Measurements from ENCODE around the gene NUP93. TPM values are rescaled to one million over a fixed set of nuclear protein-coding genes. Genes with fewer than 3 reads are reported as not detected.
A peak's percentile ranks its signal among the peaks of the same experiment; 100 is the strongest.

The NUP93 gene
- total RNA-seq, 3 donors from 2014 or later, result 29.4 to 48.8 (median 32.6) TPM

- no peaks in the 10 kb centered on the region for H3K4me1 ChIP-seq
- peak overlapping the region in 1 of 2 donors; percentile 38 for H3K27ac ChIP-seq
- peak in 1 of 2 donors; percentile 38 for DNase-seq (ENCODE audit: low spot score in 2 of 2)
- no peaks in the 10 kb centered on the region for H3K36me3 ChIP-seq
- TF ChIP-seq POLR2A (IDR thresholded peaks at IDR 0.05), result no peak
- TF ChIP-seq POLR2AphosphoS5 (IDR thresholded peaks at IDR 0.05), result no peak
- no peak for TF ChIP-seq CTCF (IDR thresholded peaks at IDR 0.05)
- H3K9me3 ChIP-seq, result no peaks in the 10 kb centered on the region
- no peaks in the 10 kb centered on the region for H3K27me3 ChIP-seq
- intact Hi-C loops (cut with DNase I; ENCODE audit: low total_unique reads), result no loop called here
- no peak overlapping the region for H3K4me3 ChIP-seq
Observed at GRCh38 chr16:56814537-56815432, 84.9 kb downstream of the NUP93 start.

GRCh38 chr16:56815721-56816120, 85.8 kb downstream of the NUP93 start:
- no peak for DNase-seq (ENCODE audit: low spot score in 2 of 2)
- Histone ChIP-seq H3K36me3 (no peaks in the 10 kb centered on the region), H3K9me3 (no peaks in the 10 kb centered on the region), H3K27ac (no peak overlapping the region), H3K27me3 (no peaks in the 10 kb centered on the region), H3K4me3 (no peak overlapping the region), H3K4me1 (no peaks in the 10 kb centered on the region)
- intact Hi-C loops (cut with DNase I; ENCODE audit: low total_unique reads), result no loop called here
- no peak for TF ChIP-seq CTCF (IDR thresholded peaks at IDR 0.05)
- TF ChIP-seq POLR2A (IDR thresholded peaks at IDR 0.05), result no peak
- no peak for TF ChIP-seq POLR2AphosphoS5 (IDR thresholded peaks at IDR 0.05)

- intact Hi-C loops (cut with DNase I; ENCODE audit: low total_unique reads), result no loop called here
- no peak overlapping the region for H3K27ac ChIP-seq
- TF ChIP-seq POLR2AphosphoS5 (IDR thresholded peaks at IDR 0.05), result no peak
- TF ChIP-seq CTCF (IDR thresholded peaks at IDR 0.05), result no peak
- no peak for TF ChIP-seq POLR2A (IDR thresholded peaks at IDR 0.05)
- H3K27me3 ChIP-seq, result no peaks in the 10 kb centered on the region
- H3K36me3 ChIP-seq, result no peaks in the 10 kb centered on the region
- H3K9me3 ChIP-seq, result no peaks in the 10 kb centered on the region
- DNase-seq (ENCODE audit: low spot score in 2 of 2), result no peak
- no peak overlapping the region for H3K4me3 ChIP-seq
- no peaks in the 10 kb centered on the region for H3K4me1 ChIP-seq
Observed at GRCh38 chr16:56817056-56817455, 87.1 kb downstream of the NUP93 start.

- intact Hi-C loops (cut with DNase I; ENCODE audit: low total_unique reads), result no loop called here
- Histone ChIP-seq H3K27ac (no peak overlapping the region), H3K9me3 (no peaks in the 10 kb centered on the region), H3K27me3 (no peaks in the 10 kb centered on the region), H3K4me1 (no peaks in the 10 kb centered on the region), H3K36me3 (no peaks in the 10 kb centered on the region), H3K4me3 (no peak overlapping the region)
- TF ChIP-seq CTCF (IDR thresholded peaks at IDR 0.05) (no peak), POLR2AphosphoS5 (IDR thresholded peaks at IDR 0.05) (no peak), POLR2A (IDR thresholded peaks at IDR 0.05) (no peak)
- DNase-seq (ENCODE audit: low spot score in 2 of 2), result no peak
Observed at GRCh38 chr16:56817938-56818337, 88.0 kb downstream of the NUP93 start.

GRCh38 chr16:56823081-56823733, 93.3 kb downstream of the NUP93 start:
- no peak for DNase-seq (ENCODE audit: low spot score in 2 of 2)
- Histone ChIP-seq H3K36me3 (no peaks in the 10 kb centered on the region), H3K4me1 (no peaks in the 10 kb centered on the region), H3K27me3 (no peaks in the 10 kb centered on the region), H3K27ac (no peak overlapping the region), H3K9me3 (no peaks in the 10 kb centered on the region), H3K4me3 (no peak overlapping the region)
- intact Hi-C loops (cut with DNase I; ENCODE audit: low total_unique reads), result no loop called here
- TF ChIP-seq POLR2A (IDR thresholded peaks at IDR 0.05) (no peak), POLR2AphosphoS5 (IDR thresholded peaks at IDR 0.05) (no peak), CTCF (IDR thresholded peaks at IDR 0.05) (no peak)
